HepG2 (cell line): ENCODE measurements around the gene VAMP5. TPM values are rescaled to one million over a fixed set of nuclear protein-coding genes. Genes with fewer than 3 reads are reported as not detected.
A peak's percentile ranks its signal among the peaks of the same experiment; 100 is the strongest.

Source experiments
- ATF7-NPFF ChIP-seq: sonication (generic); formaldehyde crosslinking; IDR thresholded peaks from 2 replicates; pipeline ENCODE4 v1.8.1; 2023; ENCODE audit warnings: mild to moderate bottlenecking, low read depth, missing genetic modification reagents, moderate library complexity
- CCAR2 ChIP-seq: fragments of 200-400 bp; formaldehyde crosslinking; optimal IDR thresholded peaks from 2 replicates; pipeline ENCODE3; 2018; ENCODE audit warnings: low read depth, mild to moderate bottlenecking, low read length, moderate library complexity
- GABPA ChIP-seq, 2 experiments: IDR thresholded peaks; 2 replicates each; pipeline ENCODE4 v1.6.1; 2011 to 2016; ENCODE audit warnings: low read depth in 2 of 2, low read length in 1 of 2, missing biosample characterization in 1 of 2, missing genetic modification characterization in 1 of 2
- GABPB1 ChIP-seq: IDR thresholded peaks from 2 replicates; pipeline ENCODE4 v1.6.1; 2016; ENCODE audit warnings: mild to moderate bottlenecking, missing genetic modification reagents, moderate library complexity, missing compliant biosample characterization
- HNF4A ChIP-seq: sonication (generic); formaldehyde crosslinking; IDR thresholded peaks from 2 replicates; pipeline ENCODE4 v1.4.0; 2020; ENCODE audit warnings: missing genetic modification reagents
- MYNN ChIP-seq: sonication (generic); formaldehyde crosslinking; IDR thresholded peaks from 2 replicates; pipeline ENCODE4 v1.4.0; 2020; ENCODE audit warnings: mild to moderate bottlenecking, low read depth, missing genetic modification reagents
- NBN ChIP-seq: fragments of 450-650 bp; conservative IDR thresholded peaks from 2 replicates; pipeline ENCODE4 v1.6.1; 2017
- NCOA2 ChIP-seq: sonication (generic); formaldehyde crosslinking; IDR thresholded peaks from 2 replicates; pipeline ENCODE4 v1.8.0; 2022; ENCODE audit warnings: inconsistent platforms
- SP4 ChIP-seq: sonication (generic); formaldehyde crosslinking; IDR thresholded peaks from 2 replicates; pipeline ENCODE4 v1.8.1; 2023; ENCODE audit warnings: mild to moderate bottlenecking, missing genetic modification reagents
- SRF ChIP-seq: IDR thresholded peaks from 2 replicates; pipeline ENCODE4 v1.6.1; 2011; ENCODE audit warnings: mild to moderate bottlenecking, low read depth, low read length, moderate library complexity
- ZC3H13 ChIP-seq: sonication (generic); formaldehyde crosslinking; IDR thresholded peaks from 2 replicates; pipeline ENCODE4 v1.8.1; 2023; ENCODE audit warnings: mild to moderate bottlenecking, missing genetic modification reagents, moderate library complexity
- ZKSCAN8 ChIP-seq: IDR thresholded peaks from 2 replicates; pipeline ENCODE4 v1.6.1; 2016; ENCODE audit warnings: borderline replicate concordance, missing genetic modification reagents, missing compliant biosample characterization
- ZNF143 ChIP-seq: sonication (generic); formaldehyde crosslinking; IDR thresholded peaks from 2 replicates; pipeline ENCODE4 v1.4.0; 2020; ENCODE audit warnings: missing genetic modification reagents
- ZNF20 ChIP-seq: sonication (generic); formaldehyde crosslinking; IDR thresholded peaks from 2 replicates; pipeline ENCODE4 v1.4.0; 2020; ENCODE audit warnings: mild to moderate bottlenecking, moderate library complexity, missing genetic modification reagents
- ZNF337 ChIP-seq: sonication (generic); formaldehyde crosslinking; IDR thresholded peaks from 2 replicates; pipeline ENCODE4 v1.5.1; 2020; ENCODE audit warnings: missing genetic modification reagents, low read depth, mild to moderate bottlenecking, borderline replicate concordance
- polyA plus RNA-seq, 8 experiments: library from polyadenylated mRNA; depleted of rRNA in 3 of 8; stranded (reverse) in 7 of 8; unstranded in 1 of 8; fragments of >200 nt; fragmentation: Illumina TruSeq in 4 of 8; extraction: Trizol in 4 of 8; gene quantifications; 2 replicates each; pipeline versions ENCODE4 v1.2.1 to v1.2.3, GENCODE V29; 2011 to 2016; ENCODE audit warnings: low read depth in 4 of 8, missing spikeins in 1 of 8, mixed read lengths in 1 of 8; ENCODE audit not compliant: insufficient read depth in 1 of 8
- total RNA-seq, 5 experiments: library from RNA; depleted of rRNA; stranded (reverse); fragments of >200 nt; fragmentation: Illumina TruSeq; extraction: Trizol; gene quantifications; 2 replicates each; pipeline ENCODE4 v1.2.3, GENCODE V29; 2016; ENCODE audit warnings: low read depth in 1 of 5
- TF ChIP-seq, protein P1 (sequence below): IDR thresholded peaks from 2 replicates; pipeline ENCODE4 v1.6.1; 2016; ENCODE audit warnings: missing compliant biosample characterization, missing genetic modification reagents, borderline replicate concordance
- TF ChIP-seq, protein P2 (sequence below): sonication (generic); IDR thresholded peaks from 2 replicates; pipeline ENCODE4 v1.6.1; 2016; ENCODE audit warnings: low read depth, borderline replicate concordance
- TF ChIP-seq, protein P3 (sequence below): IDR thresholded peaks from 2 replicates; pipeline ENCODE4 v1.6.1; 2016; ENCODE audit warnings: low read depth, missing genetic modification reagents, missing compliant biosample characterization
- TF ChIP-seq, protein P4 (sequence below): sonication (generic); formaldehyde crosslinking; IDR thresholded peaks from 2 replicates; pipeline ENCODE4 v1.5.0; 2020; ENCODE audit warnings: mild to moderate bottlenecking, missing genetic modification reagents

Gene VAMP5
- total and polyA plus RNA-seq, 2 of the 13 experiments (the other 11 are each of a cell fraction or from before 2014, with no cell fraction given), result 7.2 to 56.7 TPM

- peak; percentile 74 for TF ChIP-seq ZNF143
- no peak for TF ChIP-seq GABPA (IDR thresholded peaks at IDR 0.05; ENCODE audit: low read depth, low read length)
- TF ChIP-seq GABPA (CRISPR knock-in tag; IDR thresholded peaks at IDR 0.05; ENCODE audit: low read depth), result peak; percentile 81
- peak; percentile 51 for TF ChIP-seq NCOA2 (CRISPR knock-in tag)
- no peak for TF ChIP-seq CCAR2
- TF ChIP-seq ZNF20 (CRISPR knock-in tag), result no peak
- peak; percentile 75 for TF ChIP-seq HNF4A (CRISPR knock-in tag)
- peak; percentile 87 for TF ChIP-seq SP4 (CRISPR knock-in tag)
- no peak for TF ChIP-seq NBN
- TF ChIP-seq SRF, result peak; percentile 59; the same call in 1 of the 2 replicates
- TF ChIP-seq, protein P1, sequence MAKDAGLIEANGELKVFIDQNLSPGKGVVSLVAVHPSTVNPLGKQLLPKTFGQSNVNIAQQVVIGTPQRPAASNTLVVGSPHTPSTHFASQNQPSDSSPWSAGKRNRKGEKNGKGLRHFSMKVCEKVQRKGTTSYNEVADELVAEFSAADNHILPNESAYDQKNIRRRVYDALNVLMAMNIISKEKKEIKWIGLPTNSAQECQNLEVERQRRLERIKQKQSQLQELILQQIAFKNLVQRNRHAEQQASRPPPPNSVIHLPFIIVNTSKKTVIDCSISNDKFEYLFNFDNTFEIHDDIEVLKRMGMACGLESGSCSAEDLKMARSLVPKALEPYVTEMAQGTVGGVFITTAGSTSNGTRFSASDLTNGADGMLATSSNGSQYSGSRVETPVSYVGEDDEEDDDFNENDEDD (CRISPR knock-in tag), result peak; percentile 82; the same call in 1 of the 2 replicates
- TF ChIP-seq, protein P2, sequence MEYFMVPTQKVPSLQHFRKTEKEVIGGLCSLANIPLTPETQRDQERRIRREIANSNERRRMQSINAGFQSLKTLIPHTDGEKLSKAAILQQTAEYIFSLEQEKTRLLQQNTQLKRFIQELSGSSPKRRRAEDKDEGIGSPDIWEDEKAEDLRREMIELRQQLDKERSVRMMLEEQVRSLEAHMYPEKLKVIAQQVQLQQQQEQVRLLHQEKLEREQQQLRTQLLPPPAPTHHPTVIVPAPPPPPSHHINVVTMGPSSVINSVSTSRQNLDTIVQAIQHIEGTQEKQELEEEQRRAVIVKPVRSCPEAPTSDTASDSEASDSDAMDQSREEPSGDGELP, result peak; percentile 88; the same call in 1 of the 2 replicates
- TF ChIP-seq, protein P3, sequence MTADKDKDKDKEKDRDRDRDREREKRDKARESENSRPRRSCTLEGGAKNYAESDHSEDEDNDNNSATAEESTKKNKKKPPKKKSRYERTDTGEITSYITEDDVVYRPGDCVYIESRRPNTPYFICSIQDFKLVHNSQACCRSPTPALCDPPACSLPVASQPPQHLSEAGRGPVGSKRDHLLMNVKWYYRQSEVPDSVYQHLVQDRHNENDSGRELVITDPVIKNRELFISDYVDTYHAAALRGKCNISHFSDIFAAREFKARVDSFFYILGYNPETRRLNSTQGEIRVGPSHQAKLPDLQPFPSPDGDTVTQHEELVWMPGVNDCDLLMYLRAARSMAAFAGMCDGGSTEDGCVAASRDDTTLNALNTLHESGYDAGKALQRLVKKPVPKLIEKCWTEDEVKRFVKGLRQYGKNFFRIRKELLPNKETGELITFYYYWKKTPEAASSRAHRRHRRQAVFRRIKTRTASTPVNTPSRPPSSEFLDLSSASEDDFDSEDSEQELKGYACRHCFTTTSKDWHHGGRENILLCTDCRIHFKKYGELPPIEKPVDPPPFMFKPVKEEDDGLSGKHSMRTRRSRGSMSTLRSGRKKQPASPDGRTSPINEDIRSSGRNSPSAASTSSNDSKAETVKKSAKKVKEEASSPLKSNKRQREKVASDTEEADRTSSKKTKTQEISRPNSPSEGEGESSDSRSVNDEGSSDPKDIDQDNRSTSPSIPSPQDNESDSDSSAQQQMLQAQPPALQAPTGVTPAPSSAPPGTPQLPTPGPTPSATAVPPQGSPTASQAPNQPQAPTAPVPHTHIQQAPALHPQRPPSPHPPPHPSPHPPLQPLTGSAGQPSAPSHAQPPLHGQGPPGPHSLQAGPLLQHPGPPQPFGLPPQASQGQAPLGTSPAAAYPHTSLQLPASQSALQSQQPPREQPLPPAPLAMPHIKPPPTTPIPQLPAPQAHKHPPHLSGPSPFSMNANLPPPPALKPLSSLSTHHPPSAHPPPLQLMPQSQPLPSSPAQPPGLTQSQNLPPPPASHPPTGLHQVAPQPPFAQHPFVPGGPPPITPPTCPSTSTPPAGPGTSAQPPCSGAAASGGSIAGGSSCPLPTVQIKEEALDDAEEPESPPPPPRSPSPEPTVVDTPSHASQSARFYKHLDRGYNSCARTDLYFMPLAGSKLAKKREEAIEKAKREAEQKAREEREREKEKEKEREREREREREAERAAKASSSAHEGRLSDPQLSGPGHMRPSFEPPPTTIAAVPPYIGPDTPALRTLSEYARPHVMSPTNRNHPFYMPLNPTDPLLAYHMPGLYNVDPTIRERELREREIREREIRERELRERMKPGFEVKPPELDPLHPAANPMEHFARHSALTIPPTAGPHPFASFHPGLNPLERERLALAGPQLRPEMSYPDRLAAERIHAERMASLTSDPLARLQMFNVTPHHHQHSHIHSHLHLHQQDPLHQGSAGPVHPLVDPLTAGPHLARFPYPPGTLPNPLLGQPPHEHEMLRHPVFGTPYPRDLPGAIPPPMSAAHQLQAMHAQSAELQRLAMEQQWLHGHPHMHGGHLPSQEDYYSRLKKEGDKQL, result no peak
- peak; percentile 67; the same call in 1 of the 2 replicates for TF ChIP-seq MYNN (CRISPR knock-in tag)
- TF ChIP-seq GABPB1 (CRISPR knock-in tag), result peak; percentile 90
- TF ChIP-seq ZKSCAN8, result no peak; the same call in 1 of the 2 replicates
- peak; percentile 64; the same call in 1 of the 2 replicates for TF ChIP-seq ZC3H13 (CRISPR knock-in tag)
- peak; percentile 52; the same call in 1 of the 2 replicates for TF ChIP-seq ATF7-NPFF (CRISPR knock-in tag)
- peak; percentile 84; the same call in 1 of the 2 replicates for TF ChIP-seq ZNF337 (CRISPR knock-in tag)
- TF ChIP-seq, protein P4, sequence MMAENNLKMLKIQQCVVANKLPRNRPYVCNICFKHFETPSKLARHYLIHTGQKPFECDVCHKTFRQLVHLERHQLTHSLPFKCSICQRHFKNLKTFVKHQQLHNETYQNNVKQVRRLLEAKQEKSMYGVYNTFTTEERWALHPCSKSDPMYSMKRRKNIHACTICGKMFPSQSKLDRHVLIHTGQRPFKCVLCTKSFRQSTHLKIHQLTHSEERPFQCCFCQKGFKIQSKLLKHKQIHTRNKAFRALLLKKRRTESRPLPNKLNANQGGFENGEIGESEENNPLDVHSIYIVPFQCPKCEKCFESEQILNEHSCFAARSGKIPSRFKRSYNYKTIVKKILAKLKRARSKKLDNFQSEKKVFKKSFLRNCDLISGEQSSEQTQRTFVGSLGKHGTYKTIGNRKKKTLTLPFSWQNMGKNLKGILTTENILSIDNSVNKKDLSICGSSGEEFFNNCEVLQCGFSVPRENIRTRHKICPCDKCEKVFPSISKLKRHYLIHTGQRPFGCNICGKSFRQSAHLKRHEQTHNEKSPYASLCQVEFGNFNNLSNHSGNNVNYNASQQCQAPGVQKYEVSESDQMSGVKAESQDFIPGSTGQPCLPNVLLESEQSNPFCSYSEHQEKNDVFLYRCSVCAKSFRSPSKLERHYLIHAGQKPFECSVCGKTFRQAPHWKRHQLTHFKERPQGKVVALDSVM, result peak; percentile 82
These were observed 22.7 kb upstream of the VAMP5 start, which contains the start of gene GGCX (continued) for GRCh38 chr2:85561280-85562212.
